GM18526 (cell line): ENCODE measurements around the gene PDE2A.

ENCODE experiments used
- POLR2A ChIP-seq: IDR thresholded peaks from 3 replicates; pipeline ENCODE4 v1.6.1; 2011; ENCODE audit not compliant: insufficient read length; ENCODE audit errors: extremely low read depth

PDE2A gene

GRCh38 chr11:72643547-72643946 is 30.7 kb downstream of the PDE2A start:
- no peak for TF ChIP-seq POLR2A

DNA sequence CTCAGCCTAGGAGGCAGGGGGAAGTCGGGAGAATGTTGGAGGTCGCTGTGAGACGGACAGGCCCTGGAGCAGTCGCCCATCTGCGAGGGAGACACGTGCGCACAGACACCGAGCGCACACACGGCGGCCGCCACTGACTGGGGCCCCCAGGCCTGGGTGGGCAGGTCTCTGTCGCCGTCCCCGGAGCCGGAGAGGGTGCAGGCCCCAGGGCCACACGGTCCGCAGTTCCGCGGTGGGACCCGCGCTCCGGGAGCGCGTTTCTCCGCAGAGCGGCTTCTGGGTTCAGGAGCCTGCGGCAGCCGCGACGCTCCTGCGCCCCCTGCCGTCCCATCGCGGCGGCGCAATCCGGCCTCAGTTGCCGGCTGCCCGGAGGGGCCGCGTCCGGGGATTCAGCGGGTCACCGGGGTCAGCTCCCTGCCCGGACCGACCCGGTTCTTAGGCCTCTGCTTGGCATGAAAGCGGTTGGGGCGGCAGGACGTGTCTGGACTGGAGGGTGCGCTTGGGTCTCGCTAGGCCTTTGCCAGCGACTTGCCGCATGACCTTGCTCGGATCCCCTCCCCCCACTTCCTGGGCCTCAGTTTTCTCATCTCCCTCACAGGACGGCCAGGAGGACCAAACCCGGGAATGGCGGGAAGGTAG is 31.2 kb downstream of the PDE2A start:
- no peak for TF ChIP-seq POLR2A

- TF ChIP-seq POLR2A, result no peak
Measured at GRCh38 chr11:72642043-72642883, 32.0 kb downstream of the PDE2A start.

GRCh38 chr11:72641522-72642042 is 32.6 kb downstream of the PDE2A start:
- no peak for TF ChIP-seq POLR2A

DNA sequence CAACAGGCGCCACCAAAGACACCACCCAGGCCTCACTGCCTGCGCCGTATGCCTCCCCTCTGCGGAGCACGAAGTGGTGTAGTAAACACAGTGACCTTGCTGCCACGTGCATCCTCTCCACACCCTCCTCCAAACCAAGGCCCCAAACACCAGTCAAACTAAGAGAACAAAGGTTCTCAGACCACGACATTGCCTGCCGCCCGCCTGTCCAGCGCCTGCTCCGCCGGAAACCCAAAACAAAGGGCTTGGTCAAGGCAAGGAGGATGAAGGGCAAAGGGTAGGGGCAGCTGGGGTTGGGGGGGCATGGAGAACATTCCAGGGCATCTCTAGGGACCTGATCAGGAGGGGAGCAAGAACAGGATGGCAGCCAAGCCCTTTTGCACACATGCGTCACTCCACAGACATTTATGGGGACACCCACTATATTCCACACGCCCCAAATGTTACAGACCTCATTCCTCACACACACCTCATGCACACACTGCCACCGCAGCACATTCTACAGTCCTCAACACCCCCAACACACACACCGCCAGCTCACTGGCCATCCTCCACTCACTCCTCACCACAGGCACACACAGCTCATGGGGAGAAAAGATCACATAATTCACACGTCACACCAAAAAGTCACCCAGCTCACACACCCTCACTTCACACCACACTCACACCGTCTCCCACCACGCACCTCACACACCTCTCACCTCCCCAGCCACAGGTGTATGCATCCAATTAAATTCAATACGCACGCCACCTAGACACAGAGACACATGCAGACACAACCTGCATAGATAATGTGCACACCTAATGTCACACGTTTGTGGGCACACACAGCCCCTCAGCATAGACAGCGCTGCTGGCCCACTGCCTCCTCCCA is 34.5 kb downstream of the PDE2A start:
- no peak for TF ChIP-seq POLR2A

- TF ChIP-seq POLR2A, result no peak
Measured at GRCh38 chr11:72637926-72638325, 36.3 kb downstream of the PDE2A start.

- no peak for TF ChIP-seq POLR2A
Measured at GRCh38 chr11:72637198-72637597, 37.0 kb downstream of the PDE2A start.

- no peak for TF ChIP-seq POLR2A
Measured at GRCh38 chr11:72636376-72636775, 37.8 kb downstream of the PDE2A start.

- TF ChIP-seq POLR2A, result no peak
Measured at GRCh38 chr11:72635933-72636332, 38.3 kb downstream of the PDE2A start.

- TF ChIP-seq POLR2A, result no peak
Measured at GRCh38 chr11:72635309-72635915, 38.8 kb downstream of the PDE2A start.

DNA sequence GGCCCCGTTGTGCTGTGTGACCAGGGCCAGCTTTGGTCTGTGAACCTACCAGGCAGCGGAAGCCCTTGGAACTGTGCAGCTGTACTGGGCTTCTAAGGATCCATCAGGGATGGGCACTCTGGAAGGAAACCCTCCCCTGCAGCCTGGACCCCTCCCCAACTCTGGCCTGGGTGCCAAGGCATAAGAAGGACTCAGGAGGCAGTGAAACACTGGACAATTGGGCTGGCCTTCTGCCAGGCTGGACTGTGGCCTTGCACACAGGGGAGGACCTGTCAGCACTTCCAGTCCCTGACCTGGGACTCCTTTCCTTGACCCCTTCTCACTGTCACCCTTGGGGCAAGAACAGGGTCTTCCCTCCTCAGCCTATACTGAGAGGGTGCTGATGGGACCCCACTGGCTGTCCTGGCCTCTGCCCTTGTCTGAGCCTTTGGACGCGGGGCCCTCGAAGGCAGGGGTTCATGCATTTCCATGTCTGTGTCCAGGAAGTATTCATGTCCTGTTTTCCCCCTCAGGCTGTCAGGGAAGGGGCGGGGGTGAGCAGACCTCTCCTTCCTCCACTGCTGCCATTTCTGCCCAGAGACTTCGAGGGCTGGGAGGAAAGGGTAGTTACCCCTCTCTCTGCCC is 39.6 kb downstream of the PDE2A start:
- TF ChIP-seq POLR2A, result no peak

DNA sequence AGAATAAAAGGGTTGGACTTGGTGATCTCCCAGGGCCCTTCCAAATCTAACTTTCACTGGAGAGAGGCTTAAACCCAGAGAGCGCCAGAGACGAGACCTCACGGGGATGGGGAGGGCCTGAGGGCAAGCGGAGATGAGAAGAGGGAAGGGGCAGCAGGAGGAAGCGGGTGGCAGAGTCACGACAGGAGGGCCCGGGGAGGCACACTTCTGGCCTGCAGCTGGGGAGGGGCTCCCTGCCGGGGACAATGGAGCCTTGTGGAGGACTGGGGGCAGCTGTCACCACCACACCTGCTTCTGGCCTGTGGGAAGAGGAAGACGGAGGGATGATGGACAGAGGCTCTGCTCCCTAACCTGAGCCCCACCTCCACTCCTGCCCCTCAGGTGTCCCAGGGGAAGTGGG is 40.2 kb downstream of the PDE2A start:
- TF ChIP-seq POLR2A, result no peak

DNA sequence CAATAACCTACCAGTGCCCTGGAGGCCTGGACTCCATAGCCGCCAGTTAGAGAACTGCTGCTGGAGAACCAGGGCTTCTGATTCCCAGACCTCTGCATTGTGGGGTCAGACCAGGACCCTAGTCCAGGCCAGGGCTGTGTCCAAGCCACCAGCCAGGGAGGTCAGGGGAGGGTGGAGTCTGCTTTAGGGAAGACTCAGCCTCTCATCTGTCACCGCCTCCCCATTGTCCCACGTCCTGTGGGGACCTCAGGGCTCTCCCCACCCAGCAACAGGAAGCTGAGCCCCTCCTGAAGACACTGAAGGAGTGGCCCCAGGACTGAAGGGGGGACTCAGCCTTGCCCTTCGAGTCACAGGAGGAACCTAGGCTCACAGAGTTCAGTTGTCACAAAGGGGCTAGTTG is 41.2 kb downstream of the PDE2A start:
- TF ChIP-seq POLR2A, result no peak
